ENCODE results near the gene SORCS2. TPM values are rescaled to one million over a fixed set of nuclear protein-coding genes. Genes with fewer than 3 reads are reported as not detected.

SORCS2 gene
- polyA plus RNA-seq, 1 donor (not counting 4 experiments of a cell fraction or from before 2014, with no cell fraction given): 0.09 TPM

DNA sequence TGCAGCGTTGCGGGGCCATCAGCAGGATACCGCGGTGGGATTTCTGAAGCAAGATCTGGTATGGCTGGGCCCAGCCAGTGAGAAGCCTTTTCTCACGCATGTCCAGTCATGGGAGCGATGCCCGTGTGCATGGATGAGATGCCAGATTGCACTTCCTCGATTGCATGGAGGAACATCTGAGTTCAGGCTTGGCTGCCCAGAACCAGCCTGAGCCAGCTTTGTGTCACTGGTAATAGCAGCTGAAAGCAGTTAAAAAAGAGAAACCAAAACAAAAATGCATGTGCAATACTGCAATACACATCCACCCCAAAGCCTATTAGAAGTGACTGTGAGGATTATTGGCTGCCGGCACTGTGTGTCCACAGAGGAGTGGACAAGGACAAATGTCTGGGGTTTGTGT, 183.1 kb downstream of the SORCS2 start:
- no peak overlapping the region for H3K4me3 ChIP-seq (ENCODE audit: control insufficient read depth in 2 of 3, extremely low read depth in 1 of 3, insufficient read depth in 2 of 3, low read depth in 1 of 3, low read length in 3 of 3)
- no peaks in the 10 kb centered on the region for H3K79me2 ChIP-seq (ENCODE audit: control insufficient read depth, insufficient read depth, low read length)
- no peak overlapping the region for H3K4me2 ChIP-seq (ENCODE audit: control insufficient read depth, extremely low read depth, insufficient read depth, low read depth, low read length)
- TF ChIP-seq EZH2 (IDR thresholded peaks at IDR 0.05; ENCODE audit: low read length): no peak
- no peak for TF ChIP-seq CTCF (optimal IDR thresholded peaks at IDR 0.05 in 1 of 3, IDR thresholded peaks at IDR 0.05 in 1 of 3, conservative IDR thresholded peaks at IDR 0.05 in 1 of 3; ENCODE audit: extremely low read depth in 1 of 3, insufficient read depth in 2 of 3, low read length in 3 of 3)
- no peaks in the 10 kb centered on the region for H3K9me1 ChIP-seq (ENCODE audit: control insufficient read depth, extremely low read depth, insufficient read depth, low read length)
- H3K9ac ChIP-seq (ENCODE audit: control insufficient read depth, extremely low read depth, insufficient read depth, low read length): no peak overlapping the region
- no peak for FAIRE-seq
- no peaks in the 10 kb centered on the region for H3K27me3 ChIP-seq (ENCODE audit: control insufficient read depth, extremely low read depth, insufficient read depth, low read length)
- no peak overlapping the region for H2AFZ ChIP-seq (ENCODE audit: control insufficient read depth, low read length)
- H3K4me1 ChIP-seq (ENCODE audit: control insufficient read depth, extremely low read depth, insufficient read depth, low read length): no peaks in the 10 kb centered on the region
- no peaks in the 10 kb centered on the region for H4K20me1 ChIP-seq (ENCODE audit: control insufficient read depth, extremely low read depth, insufficient read depth, low read length)
- no peak for DNase-seq (ENCODE audit: low read depth, low spot score)
- H3K36me3 ChIP-seq (ENCODE audit: control insufficient read depth in 2 of 2, extremely low read depth in 1 of 2, insufficient read depth in 2 of 2, low read length in 2 of 2): no peaks in the 10 kb centered on the region
- H3K9me3 ChIP-seq (ENCODE audit: control insufficient read depth, low read depth, low read length): no peaks in the 10 kb centered on the region
- dilution Hi-C loops (cut with MboI; ENCODE audit: extremely low pct_ligation_motif_present, low sequenced_read_pairs): no loop called here
- H3K27ac ChIP-seq (ENCODE audit: control insufficient read depth, insufficient read depth, low read length): no peak overlapping the region

DNA sequence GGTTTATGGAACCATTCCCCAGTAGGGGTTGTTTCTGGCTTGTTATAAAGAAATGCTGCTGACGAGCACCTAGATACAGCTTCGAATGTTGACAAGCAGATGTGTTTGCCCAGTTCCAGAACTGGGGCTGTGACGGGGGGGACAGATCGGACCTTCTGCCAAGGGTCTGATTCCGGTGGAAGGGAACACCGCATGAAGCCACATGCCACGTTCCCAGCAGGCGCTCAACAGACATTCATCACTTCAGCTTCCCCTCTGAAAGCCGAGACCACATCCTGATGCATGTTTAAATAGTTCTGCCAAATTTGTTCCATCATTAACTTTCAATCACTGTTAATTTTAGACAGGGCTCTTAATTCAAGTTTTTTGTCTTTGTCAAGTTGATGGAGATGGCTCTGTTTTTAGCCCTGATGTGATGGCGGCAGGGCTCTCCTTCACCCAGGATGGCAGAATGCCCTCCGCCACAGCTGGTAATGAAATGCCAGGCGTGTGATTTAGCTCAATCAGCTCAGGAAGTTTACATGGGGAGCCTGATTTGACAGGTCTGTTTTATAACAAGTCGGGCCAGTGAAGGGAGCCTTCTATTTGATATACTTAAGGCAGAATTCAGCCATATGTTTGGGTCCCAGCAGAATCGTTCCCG, 185.0 kb downstream of the SORCS2 start:
- dilution Hi-C loops (cut with MboI; ENCODE audit: extremely low pct_ligation_motif_present, low sequenced_read_pairs): no loop called here
- no peaks in the 10 kb centered on the region for H4K20me1 ChIP-seq (ENCODE audit: control insufficient read depth, extremely low read depth, insufficient read depth, low read length)
- H3K9me1 ChIP-seq (ENCODE audit: control insufficient read depth, extremely low read depth, insufficient read depth, low read length): no peaks in the 10 kb centered on the region
- no peak overlapping the region for H2AFZ ChIP-seq (ENCODE audit: control insufficient read depth, low read length)
- no peaks in the 10 kb centered on the region for H3K9me3 ChIP-seq (ENCODE audit: control insufficient read depth, low read depth, low read length)
- TF ChIP-seq EZH2 (IDR thresholded peaks at IDR 0.05; ENCODE audit: low read length) (no peak), CTCF (optimal IDR thresholded peaks at IDR 0.05 in 1 of 3, IDR thresholded peaks at IDR 0.05 in 1 of 3, conservative IDR thresholded peaks at IDR 0.05 in 1 of 3; ENCODE audit: extremely low read depth in 1 of 3, insufficient read depth in 2 of 3, low read length in 3 of 3) (no peak)
- H3K36me3 ChIP-seq (ENCODE audit: control insufficient read depth in 2 of 2, extremely low read depth in 1 of 2, insufficient read depth in 2 of 2, low read length in 2 of 2): no peaks in the 10 kb centered on the region
- H3K4me3 ChIP-seq (ENCODE audit: control insufficient read depth in 2 of 3, extremely low read depth in 1 of 3, insufficient read depth in 2 of 3, low read depth in 1 of 3, low read length in 3 of 3): no peak overlapping the region
- no peaks in the 10 kb centered on the region for H3K4me1 ChIP-seq (ENCODE audit: control insufficient read depth, extremely low read depth, insufficient read depth, low read length)
- no peak overlapping the region for H3K27ac ChIP-seq (ENCODE audit: control insufficient read depth, insufficient read depth, low read length)
- H3K27me3 ChIP-seq (ENCODE audit: control insufficient read depth, extremely low read depth, insufficient read depth, low read length): no peaks in the 10 kb centered on the region
- no peaks in the 10 kb centered on the region for H3K79me2 ChIP-seq (ENCODE audit: control insufficient read depth, insufficient read depth, low read length)
- no peak overlapping the region for H3K9ac ChIP-seq (ENCODE audit: control insufficient read depth, extremely low read depth, insufficient read depth, low read length)
- no peak overlapping the region for H3K4me2 ChIP-seq (ENCODE audit: control insufficient read depth, extremely low read depth, insufficient read depth, low read depth, low read length)
- DNase-seq (ENCODE audit: low read depth, low spot score) (no peak), FAIRE-seq (no peak)

Data from keratinocyte (primary cell).